ENCODE results near the gene NLGN1.

The NLGN1 gene

GRCh38 chr3:174156200-174156599 lies 758.7 kb downstream of the NLGN1 start:
- no peaks in the 10 kb centered on the region for H3K36me3 Mint-ChIP-seq (ENCODE audit: low read depth)
- H3K9me3 Mint-ChIP-seq: no peaks in the 10 kb centered on the region
- H3K4me3 Mint-ChIP-seq: no peak overlapping the region

GRCh38 chr3:174158674-174159073 lies 761.1 kb downstream of the NLGN1 start:
- no peak overlapping the region for H3K27ac Mint-ChIP-seq
- H3K9me3 Mint-ChIP-seq: no peaks in the 10 kb centered on the region
- no peak overlapping the region for H3K4me3 Mint-ChIP-seq
- DNase-seq: no peak
- H3K36me3 Mint-ChIP-seq (ENCODE audit: low read depth): no peaks in the 10 kb centered on the region
- H3K27me3 Mint-ChIP-seq: no peaks in the 10 kb centered on the region
- H3K4me1 Mint-ChIP-seq (ENCODE audit: low read depth): no peaks in the 10 kb centered on the region

More at GRCh38 chr3:174156200-174156599, 758.7 kb downstream of the NLGN1 start:
- H3K4me1 Mint-ChIP-seq (ENCODE audit: low read depth): no peaks in the 10 kb centered on the region
- no peak for DNase-seq
- H3K27ac Mint-ChIP-seq: no peak overlapping the region
- no peaks in the 10 kb centered on the region for H3K27me3 Mint-ChIP-seq

GRCh38 chr3:174159604-174160003 lies 762.1 kb downstream of the NLGN1 start:
- Mint-ChIP-seq H3K9me3 (no peaks in the 10 kb centered on the region), H3K4me3 (no peak overlapping the region), H3K36me3 (ENCODE audit: low read depth) (no peaks in the 10 kb centered on the region), H3K4me1 (ENCODE audit: low read depth) (no peaks in the 10 kb centered on the region), H3K27me3 (no peaks in the 10 kb centered on the region), H3K27ac (no peak overlapping the region)
- DNase-seq: no peak

- no peak overlapping the region for H3K4me3 Mint-ChIP-seq
- H3K9me3 Mint-ChIP-seq: peaks cover 7% of the 10 kb centered on the region
- H3K27ac Mint-ChIP-seq: no peak overlapping the region
- H3K36me3 Mint-ChIP-seq (ENCODE audit: low read depth): no peaks in the 10 kb centered on the region
- no peaks in the 10 kb centered on the region for H3K27me3 Mint-ChIP-seq
- DNase-seq: no peak
- H3K4me1 Mint-ChIP-seq (ENCODE audit: low read depth): no peaks in the 10 kb centered on the region
Observed at GRCh38 chr3:174162550-174162949, 765.0 kb downstream of the NLGN1 start.

GRCh38 chr3:174168026-174168425 lies 770.5 kb downstream of the NLGN1 start:
- Mint-ChIP-seq H3K9me3 (peaks cover 13% of the 10 kb centered on the region), H3K4me3 (no peak overlapping the region), H3K27me3 (no peaks in the 10 kb centered on the region), H3K4me1 (ENCODE audit: low read depth) (no peaks in the 10 kb centered on the region), H3K36me3 (ENCODE audit: low read depth) (no peaks in the 10 kb centered on the region), H3K27ac (no peak overlapping the region)
- no peak for DNase-seq

GRCh38 chr3:174168538-174169254 lies 771.2 kb downstream of the NLGN1 start:
- Mint-ChIP-seq H3K36me3 (ENCODE audit: low read depth) (no peaks in the 10 kb centered on the region), H3K27ac (no peak overlapping the region), H3K4me1 (ENCODE audit: low read depth) (no peaks in the 10 kb centered on the region), H3K27me3 (no peaks in the 10 kb centered on the region), H3K4me3 (no peak overlapping the region), H3K9me3 (peaks cover 13% of the 10 kb centered on the region)
- no peak for DNase-seq

- no peak overlapping the region for H3K27ac Mint-ChIP-seq
- no peaks in the 10 kb centered on the region for H3K36me3 Mint-ChIP-seq (ENCODE audit: low read depth)
Observed at GRCh38 chr3:174169736-174170135, 772.2 kb downstream of the NLGN1 start.

GRCh38 chr3:174170248-174170647 lies 772.7 kb downstream of the NLGN1 start:
- H3K27ac Mint-ChIP-seq: no peak overlapping the region
- H3K4me3 Mint-ChIP-seq: no peak overlapping the region
- no peaks in the 10 kb centered on the region for H3K4me1 Mint-ChIP-seq (ENCODE audit: low read depth)
- H3K9me3 Mint-ChIP-seq: peaks cover 13% of the 10 kb centered on the region
- no peaks in the 10 kb centered on the region for H3K36me3 Mint-ChIP-seq (ENCODE audit: low read depth)
- no peaks in the 10 kb centered on the region for H3K27me3 Mint-ChIP-seq
- no peak for DNase-seq

More at GRCh38 chr3:174169736-174170135, 772.2 kb downstream of the NLGN1 start:
- no peak for DNase-seq
- Mint-ChIP-seq H3K4me3 (no peak overlapping the region), H3K27me3 (no peaks in the 10 kb centered on the region), H3K4me1 (ENCODE audit: low read depth) (no peaks in the 10 kb centered on the region), H3K9me3 (peaks cover 13% of the 10 kb centered on the region)

GRCh38 chr3:174186377-174186989 lies 788.9 kb downstream of the NLGN1 start:
- no peak for DNase-seq
- Mint-ChIP-seq H3K27ac (no peak overlapping the region), H3K36me3 (ENCODE audit: low read depth) (no peaks in the 10 kb centered on the region), H3K9me3 (no peaks in the 10 kb centered on the region), H3K4me3 (no peak overlapping the region), H3K4me1 (ENCODE audit: low read depth) (no peaks in the 10 kb centered on the region), H3K27me3 (no peaks in the 10 kb centered on the region)

- DNase-seq: no peak
- no peaks in the 10 kb centered on the region for H3K27me3 Mint-ChIP-seq
- H3K27ac Mint-ChIP-seq: no peak overlapping the region
- no peaks in the 10 kb centered on the region for H3K4me1 Mint-ChIP-seq (ENCODE audit: low read depth)
- H3K4me3 Mint-ChIP-seq: no peak overlapping the region
- H3K9me3 Mint-ChIP-seq: no peaks in the 10 kb centered on the region
- no peaks in the 10 kb centered on the region for H3K36me3 Mint-ChIP-seq (ENCODE audit: low read depth)
Observed at GRCh38 chr3:174191380-174191779, 793.8 kb downstream of the NLGN1 start.

- Mint-ChIP-seq H3K36me3 (ENCODE audit: low read depth) (no peaks in the 10 kb centered on the region), H3K4me1 (ENCODE audit: low read depth) (no peaks in the 10 kb centered on the region), H3K27ac (no peak overlapping the region), H3K9me3 (no peaks in the 10 kb centered on the region), H3K4me3 (no peak overlapping the region), H3K27me3 (no peaks in the 10 kb centered on the region)
- DNase-seq: no peak
Observed at GRCh38 chr3:174191895-174192294, 794.4 kb downstream of the NLGN1 start.

- DNase-seq: no peak
- H3K4me1 Mint-ChIP-seq (ENCODE audit: low read depth): no peaks in the 10 kb centered on the region
- H3K27ac Mint-ChIP-seq: no peak overlapping the region
- no peaks in the 10 kb centered on the region for H3K36me3 Mint-ChIP-seq (ENCODE audit: low read depth)
- no peaks in the 10 kb centered on the region for H3K9me3 Mint-ChIP-seq
- no peak overlapping the region for H3K4me3 Mint-ChIP-seq
- no peaks in the 10 kb centered on the region for H3K27me3 Mint-ChIP-seq
Observed at GRCh38 chr3:174192471-174192870, 794.9 kb downstream of the NLGN1 start.

GRCh38 chr3:174193604-174194003 lies 796.1 kb downstream of the NLGN1 start:
- Mint-ChIP-seq H3K4me1 (ENCODE audit: low read depth) (no peaks in the 10 kb centered on the region), H3K27ac (no peak overlapping the region), H3K4me3 (no peak overlapping the region), H3K9me3 (no peaks in the 10 kb centered on the region), H3K36me3 (ENCODE audit: low read depth) (no peaks in the 10 kb centered on the region), H3K27me3 (no peaks in the 10 kb centered on the region)
- no peak for DNase-seq

- H3K36me3 Mint-ChIP-seq (ENCODE audit: low read depth): no peaks in the 10 kb centered on the region
- no peaks in the 10 kb centered on the region for H3K4me1 Mint-ChIP-seq (ENCODE audit: low read depth)
- H3K27me3 Mint-ChIP-seq: no peaks in the 10 kb centered on the region
- H3K9me3 Mint-ChIP-seq: no peaks in the 10 kb centered on the region
- no peak overlapping the region for H3K4me3 Mint-ChIP-seq
- DNase-seq: no peak
- H3K27ac Mint-ChIP-seq: no peak overlapping the region
Observed at GRCh38 chr3:174197416-174197815, 799.9 kb downstream of the NLGN1 start.

- H3K27me3 Mint-ChIP-seq: no peaks in the 10 kb centered on the region
- no peaks in the 10 kb centered on the region for H3K36me3 Mint-ChIP-seq (ENCODE audit: low read depth)
- H3K4me3 Mint-ChIP-seq: no peak overlapping the region
- H3K9me3 Mint-ChIP-seq: no peaks in the 10 kb centered on the region
- no peaks in the 10 kb centered on the region for H3K4me1 Mint-ChIP-seq (ENCODE audit: low read depth)
- DNase-seq: no peak
- H3K27ac Mint-ChIP-seq: no peak overlapping the region
Observed at GRCh38 chr3:174198199-174198598, 800.7 kb downstream of the NLGN1 start.

Data from activated T-cell treated with anti-CD3 and anti-CD28 coated beads, Interleukin-2, amount 50 U/mL, for 24 hours (primary cell).